ENCODE measurements around the gene ABCB10.

GRCh38 chr1:229485318-229485717, 73.2 kb downstream of the ABCB10 start:
- TF ChIP-seq POLR2A (IDR thresholded peaks at IDR 0.05) (no peak), POLR2AphosphoS5 (IDR thresholded peaks at IDR 0.05) (no peak), EP300 (IDR thresholded peaks at IDR 0.05) (no peak)
- TF ChIP-seq, protein P1, sequence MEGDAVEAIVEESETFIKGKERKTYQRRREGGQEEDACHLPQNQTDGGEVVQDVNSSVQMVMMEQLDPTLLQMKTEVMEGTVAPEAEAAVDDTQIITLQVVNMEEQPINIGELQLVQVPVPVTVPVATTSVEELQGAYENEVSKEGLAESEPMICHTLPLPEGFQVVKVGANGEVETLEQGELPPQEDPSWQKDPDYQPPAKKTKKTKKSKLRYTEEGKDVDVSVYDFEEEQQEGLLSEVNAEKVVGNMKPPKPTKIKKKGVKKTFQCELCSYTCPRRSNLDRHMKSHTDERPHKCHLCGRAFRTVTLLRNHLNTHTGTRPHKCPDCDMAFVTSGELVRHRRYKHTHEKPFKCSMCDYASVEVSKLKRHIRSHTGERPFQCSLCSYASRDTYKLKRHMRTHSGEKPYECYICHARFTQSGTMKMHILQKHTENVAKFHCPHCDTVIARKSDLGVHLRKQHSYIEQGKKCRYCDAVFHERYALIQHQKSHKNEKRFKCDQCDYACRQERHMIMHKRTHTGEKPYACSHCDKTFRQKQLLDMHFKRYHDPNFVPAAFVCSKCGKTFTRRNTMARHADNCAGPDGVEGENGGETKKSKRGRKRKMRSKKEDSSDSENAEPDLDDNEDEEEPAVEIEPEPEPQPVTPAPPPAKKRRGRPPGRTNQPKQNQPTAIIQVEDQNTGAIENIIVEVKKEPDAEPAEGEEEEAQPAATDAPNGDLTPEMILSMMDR (IDR thresholded peaks at IDR 0.05), result no peak
